Vagina (tissue), 2 donors: ENCODE measurements around the gene NRDE2.

ENCODE experiments used
- POLR2A ChIP-seq, 2 donors: fragments of 450-650 bp; IDR thresholded peaks; one replicate each; pipeline ENCODE4 v1.6.1; 2017; ENCODE audit warnings: antibody characterized with exemption in 2 of 2, mild to moderate bottlenecking in 2 of 2, moderate library complexity in 2 of 2
- POLR2AphosphoS5 ChIP-seq, 2 donors: sonication (generic); formaldehyde crosslinking; IDR thresholded peaks; one replicate each; pipeline ENCODE4 v1.9.0; 2017; ENCODE audit warnings: antibody characterized with exemption in 2 of 2, mild to moderate bottlenecking in 2 of 2, low read depth in 1 of 2; ENCODE audit not compliant: insufficient read depth in 1 of 2
- TF ChIP-seq, protein P1 (sequence below), 3 experiments: fragments of 450-650 bp in 2 of 3; fragments of 200-600 bp in 1 of 3; sonication (generic) in 1 of 3; IDR thresholded peaks; one replicate each; pipeline ENCODE4 v1.5.1; 2017 to 2019; ENCODE audit warnings: antibody characterized with exemption in 3 of 3, mild to moderate bottlenecking in 2 of 3, moderate library complexity in 2 of 3

- TF ChIP-seq, protein P1, sequence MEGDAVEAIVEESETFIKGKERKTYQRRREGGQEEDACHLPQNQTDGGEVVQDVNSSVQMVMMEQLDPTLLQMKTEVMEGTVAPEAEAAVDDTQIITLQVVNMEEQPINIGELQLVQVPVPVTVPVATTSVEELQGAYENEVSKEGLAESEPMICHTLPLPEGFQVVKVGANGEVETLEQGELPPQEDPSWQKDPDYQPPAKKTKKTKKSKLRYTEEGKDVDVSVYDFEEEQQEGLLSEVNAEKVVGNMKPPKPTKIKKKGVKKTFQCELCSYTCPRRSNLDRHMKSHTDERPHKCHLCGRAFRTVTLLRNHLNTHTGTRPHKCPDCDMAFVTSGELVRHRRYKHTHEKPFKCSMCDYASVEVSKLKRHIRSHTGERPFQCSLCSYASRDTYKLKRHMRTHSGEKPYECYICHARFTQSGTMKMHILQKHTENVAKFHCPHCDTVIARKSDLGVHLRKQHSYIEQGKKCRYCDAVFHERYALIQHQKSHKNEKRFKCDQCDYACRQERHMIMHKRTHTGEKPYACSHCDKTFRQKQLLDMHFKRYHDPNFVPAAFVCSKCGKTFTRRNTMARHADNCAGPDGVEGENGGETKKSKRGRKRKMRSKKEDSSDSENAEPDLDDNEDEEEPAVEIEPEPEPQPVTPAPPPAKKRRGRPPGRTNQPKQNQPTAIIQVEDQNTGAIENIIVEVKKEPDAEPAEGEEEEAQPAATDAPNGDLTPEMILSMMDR (IDR thresholded peaks at IDR 0.05) = no peak
- TF ChIP-seq POLR2A (IDR thresholded peaks at IDR 0.05) (no peak), POLR2AphosphoS5 (IDR thresholded peaks at IDR 0.05; ENCODE audit: insufficient read depth in 1 of 2, low read depth in 1 of 2) (no peak)
Measured at GRCh38 chr14:90330203-90331196, 1.2 kb downstream of the NRDE2 start.
